GM10266 (cell line): ENCODE measurements around the gene UQCC5.

Source experiments
- DNase-seq: peaks from one replicate; pipeline ENCODE4 v3.0.0; 2012; ENCODE audit errors: extremely low spot score
- TF ChIP-seq, protein P1 (sequence below): IDR thresholded peaks from 2 replicates; pipeline ENCODE4 v1.5.1; 2012; ENCODE audit warnings: mild to moderate bottlenecking, low read depth; ENCODE audit not compliant: control insufficient read depth, insufficient read depth; ENCODE audit errors: missing control alignments

Gene UQCC5

DNA sequence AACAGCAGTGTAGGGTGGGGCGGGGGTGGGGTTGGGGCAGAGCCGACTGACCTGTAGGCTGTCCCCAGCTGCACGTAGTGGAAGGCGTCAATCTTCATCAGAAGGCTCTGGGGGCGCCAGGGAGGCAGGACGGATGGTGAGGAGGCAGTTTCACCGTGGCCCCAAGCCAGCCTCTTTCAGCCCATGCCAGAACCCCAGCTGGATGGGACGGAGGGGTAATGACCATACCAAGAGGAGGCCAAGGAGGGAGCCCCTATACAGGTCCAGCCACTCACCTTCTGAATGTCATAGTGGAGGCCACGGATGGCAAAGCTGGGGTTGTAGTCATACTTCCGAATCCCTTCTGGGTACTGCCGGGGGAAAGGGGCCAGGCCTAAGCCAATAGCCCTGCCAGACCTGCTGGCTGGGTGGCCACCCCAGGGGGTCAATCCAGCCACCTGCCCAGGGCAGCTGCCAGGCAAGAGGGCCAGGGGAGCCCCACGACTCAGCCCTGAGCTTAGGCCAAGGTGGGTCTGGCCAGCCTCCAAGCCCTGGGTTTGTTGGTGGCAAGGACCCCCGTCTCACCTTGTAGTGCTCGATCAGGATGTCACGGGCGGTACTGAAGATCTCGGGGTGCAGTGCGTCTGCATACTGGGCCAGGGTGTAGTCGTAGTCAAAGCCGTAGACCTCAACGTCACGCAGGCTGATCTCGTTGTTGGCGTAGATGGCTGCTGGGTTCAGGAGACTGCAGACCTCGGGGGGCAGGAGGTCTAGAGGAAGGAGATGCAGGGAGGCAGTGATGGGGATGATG is 7.6 kb upstream of the UQCC5 start:
- TF ChIP-seq, protein P1, sequence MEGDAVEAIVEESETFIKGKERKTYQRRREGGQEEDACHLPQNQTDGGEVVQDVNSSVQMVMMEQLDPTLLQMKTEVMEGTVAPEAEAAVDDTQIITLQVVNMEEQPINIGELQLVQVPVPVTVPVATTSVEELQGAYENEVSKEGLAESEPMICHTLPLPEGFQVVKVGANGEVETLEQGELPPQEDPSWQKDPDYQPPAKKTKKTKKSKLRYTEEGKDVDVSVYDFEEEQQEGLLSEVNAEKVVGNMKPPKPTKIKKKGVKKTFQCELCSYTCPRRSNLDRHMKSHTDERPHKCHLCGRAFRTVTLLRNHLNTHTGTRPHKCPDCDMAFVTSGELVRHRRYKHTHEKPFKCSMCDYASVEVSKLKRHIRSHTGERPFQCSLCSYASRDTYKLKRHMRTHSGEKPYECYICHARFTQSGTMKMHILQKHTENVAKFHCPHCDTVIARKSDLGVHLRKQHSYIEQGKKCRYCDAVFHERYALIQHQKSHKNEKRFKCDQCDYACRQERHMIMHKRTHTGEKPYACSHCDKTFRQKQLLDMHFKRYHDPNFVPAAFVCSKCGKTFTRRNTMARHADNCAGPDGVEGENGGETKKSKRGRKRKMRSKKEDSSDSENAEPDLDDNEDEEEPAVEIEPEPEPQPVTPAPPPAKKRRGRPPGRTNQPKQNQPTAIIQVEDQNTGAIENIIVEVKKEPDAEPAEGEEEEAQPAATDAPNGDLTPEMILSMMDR = no peak
- peak; percentile 12 for DNase-seq

DNA sequence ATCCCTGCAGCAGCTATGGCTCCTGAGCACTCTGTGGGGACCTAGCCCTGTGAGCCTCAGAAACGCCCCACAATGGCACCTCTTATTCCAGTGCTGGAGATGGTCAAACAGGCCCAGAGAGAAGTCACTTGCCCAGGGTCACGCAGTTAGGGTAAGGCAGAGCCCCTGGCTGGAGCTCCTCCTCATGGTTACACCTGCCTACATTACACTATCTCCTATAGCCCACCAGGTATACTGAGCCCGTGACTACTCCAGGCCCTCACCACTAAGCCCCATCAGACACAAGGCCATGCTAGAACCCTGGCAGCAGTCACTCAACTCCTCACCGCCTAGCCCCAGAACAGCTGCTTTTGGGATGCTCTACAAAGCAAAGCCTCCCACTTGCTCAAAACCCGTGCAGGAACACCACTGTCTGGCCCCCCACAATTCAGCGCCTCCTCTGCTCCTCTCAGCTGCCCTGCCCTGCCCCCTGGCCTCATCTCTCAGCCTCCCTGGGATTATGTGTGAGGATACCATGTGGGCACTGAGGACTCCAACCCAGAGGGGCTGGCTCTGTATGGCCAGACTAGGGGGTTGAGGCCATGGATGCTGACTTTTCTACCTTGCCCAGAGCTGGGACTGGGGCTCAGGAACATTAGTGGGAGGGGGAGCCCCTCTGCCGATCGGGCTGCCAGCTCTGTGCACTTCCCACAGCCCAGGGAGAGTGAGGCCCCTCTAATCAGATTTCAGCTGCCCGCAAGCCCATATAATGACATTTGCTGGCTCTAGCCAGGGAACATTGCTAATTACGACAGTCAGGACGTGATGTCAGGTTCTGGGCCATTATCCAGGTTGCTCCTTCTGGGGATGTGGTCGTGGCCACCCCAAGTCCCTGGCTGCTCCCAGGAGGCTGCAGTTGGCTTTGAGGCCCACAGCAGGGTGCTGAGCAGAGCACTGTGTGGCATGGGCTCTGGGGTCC is 6.8 kb upstream of the UQCC5 start:
- DNase-seq = no peak
- TF ChIP-seq, protein P1 = no peak

DNA sequence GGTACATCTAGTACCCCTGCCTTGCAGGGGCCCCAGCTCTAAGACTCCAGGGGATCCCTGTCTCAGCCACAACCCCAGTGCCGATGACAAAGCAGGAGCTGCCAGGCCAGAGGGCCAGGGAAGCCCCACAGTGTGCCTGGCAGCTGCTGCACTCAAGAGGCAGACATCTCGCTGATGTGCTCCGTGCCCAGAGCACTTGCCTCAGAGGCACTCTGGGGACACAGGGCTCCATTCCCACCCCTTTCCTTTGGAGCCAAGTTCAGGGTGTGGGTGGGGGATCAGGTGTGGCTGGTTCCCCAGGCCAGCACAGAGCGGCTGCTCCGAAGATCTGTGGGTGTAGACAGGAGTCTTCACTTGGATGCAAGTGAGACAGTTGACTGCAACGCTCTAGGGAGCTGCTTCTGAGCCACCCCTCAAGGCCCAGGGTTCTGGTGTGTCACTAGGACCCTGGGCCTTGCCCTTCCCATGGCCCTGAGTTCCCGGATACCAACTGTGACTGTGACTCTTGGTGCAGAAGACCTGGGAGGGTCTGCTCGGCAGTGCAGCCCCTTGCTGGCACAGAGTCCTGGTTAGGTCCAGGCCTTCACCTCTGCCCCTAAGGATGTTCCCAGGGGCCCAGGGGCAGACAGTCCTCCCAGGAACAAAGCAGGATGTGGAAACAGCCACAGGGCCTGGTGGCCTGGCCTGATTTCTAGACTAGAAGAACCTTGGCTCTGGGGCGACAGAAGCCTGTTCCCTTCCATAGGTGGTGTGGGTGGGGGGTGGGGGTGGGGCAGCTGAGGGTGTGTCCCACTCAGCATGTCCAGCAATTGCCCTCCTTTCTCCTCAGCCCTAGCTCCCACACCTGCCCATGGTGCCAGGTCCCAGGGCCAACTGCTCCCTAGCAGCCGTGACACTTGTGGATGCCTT is 5.2 kb upstream of the UQCC5 start:
- TF ChIP-seq, protein P1 = no peak
- DNase-seq = peak; percentile 15

DNA sequence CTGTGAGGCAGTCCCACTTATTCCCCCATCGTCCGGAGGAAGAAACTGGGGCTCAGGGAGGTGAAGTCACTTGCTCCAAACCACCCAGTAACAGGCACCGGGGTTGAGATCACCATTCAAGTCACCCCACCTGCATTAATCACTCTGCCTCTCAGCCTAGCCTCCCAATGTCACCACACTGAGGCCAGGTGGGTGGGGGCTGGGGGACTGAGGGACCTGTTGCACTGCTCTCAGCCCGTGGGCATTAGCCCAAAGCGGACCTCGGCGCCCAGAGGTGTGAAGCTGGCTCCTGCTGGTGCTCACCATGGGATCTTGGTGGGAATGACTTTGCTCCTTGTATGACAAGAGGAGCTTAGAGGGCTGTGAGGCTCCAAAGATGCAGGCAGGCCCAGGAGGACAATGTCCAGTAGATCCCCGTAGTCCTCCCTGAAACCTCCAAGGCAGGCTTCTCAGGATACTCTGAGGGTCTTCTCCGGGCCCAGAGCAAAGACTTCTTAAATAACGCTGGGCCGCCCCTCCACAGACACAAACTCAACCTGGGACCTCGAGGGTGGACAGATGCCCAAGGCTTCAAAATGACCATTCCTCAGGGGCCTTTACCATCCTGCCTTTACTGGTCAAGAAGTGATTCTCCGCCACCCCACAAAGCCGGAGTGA is 4.4 kb upstream of the UQCC5 start:
- DNase-seq = peak; percentile 12
- TF ChIP-seq, protein P1 = no peak

DNA sequence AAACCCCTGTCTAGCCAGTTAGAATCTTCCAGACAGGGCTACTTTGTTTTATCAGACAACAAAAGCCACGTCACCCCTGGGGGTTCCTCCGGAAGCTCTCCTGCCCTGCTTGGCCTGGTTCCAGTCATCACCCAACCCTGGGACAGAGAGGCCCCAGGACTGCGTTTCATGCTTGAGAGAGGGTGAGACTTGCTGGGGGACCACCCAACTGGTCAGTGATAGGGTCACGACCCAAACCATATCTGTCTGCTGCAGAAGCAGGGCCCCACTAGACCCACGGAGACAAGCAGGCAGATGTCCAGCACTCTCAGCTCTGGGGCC is 3.9 kb upstream of the UQCC5 start:
- peak; percentile 56 for DNase-seq
- TF ChIP-seq, protein P1 = no peak

DNA sequence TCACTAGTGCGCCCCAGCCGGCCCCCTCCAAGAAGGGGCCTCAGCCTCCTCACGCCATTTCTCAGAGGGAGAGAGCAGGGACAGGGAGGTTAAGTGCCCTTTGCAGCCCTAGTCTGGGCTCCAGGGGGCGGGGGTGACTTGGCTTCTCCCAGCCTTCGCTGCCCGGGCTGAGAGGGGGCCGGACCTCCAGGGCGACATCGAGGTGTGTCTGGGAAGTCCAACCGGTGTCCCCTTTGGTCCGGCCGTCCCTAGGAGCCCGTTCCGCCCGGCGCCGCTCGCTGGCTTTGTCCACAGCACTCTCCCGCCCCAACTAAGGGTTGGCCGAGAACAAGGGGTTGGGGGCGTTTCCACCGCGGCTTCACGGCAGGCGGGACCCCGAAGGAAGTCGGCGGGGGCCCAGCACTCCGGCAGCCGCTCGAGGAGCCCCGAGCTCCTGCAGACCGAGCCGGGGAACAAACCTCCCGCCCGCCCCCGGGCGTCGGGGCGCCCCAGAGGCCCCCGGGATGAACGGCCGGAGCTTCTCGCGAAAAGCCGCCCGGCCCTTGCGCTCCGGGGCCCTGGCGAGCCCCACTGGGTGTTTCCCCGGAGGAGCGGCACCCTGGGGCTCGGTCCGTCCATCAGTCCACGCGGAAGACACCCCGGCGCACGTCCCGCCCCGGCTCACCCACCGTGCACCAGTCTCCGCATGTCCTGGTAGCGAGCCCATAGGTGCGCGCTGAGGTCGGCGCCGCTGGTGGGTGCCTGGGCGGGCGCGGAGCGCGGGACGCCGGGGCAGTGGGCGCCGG is 3.4 kb upstream of the UQCC5 start:
- peak; percentile 73 for DNase-seq
- TF ChIP-seq, protein P1 = no peak
